ENCODE data around the gene TSPAN15.

GRCh38 chr10:69404786-69405185, 46.5 kb upstream of the TSPAN15 start:
- TF ChIP-seq CTCF (conservative IDR thresholded peaks at IDR 0.05; ENCODE audit: low read length) (no peak), EZH2phosphoT487 (IDR thresholded peaks at IDR 0.05; ENCODE audit: borderline replicate concordance) (no peak)
